Measurements from ENCODE around the gene ADGRF3. TPM values are rescaled to one million over a fixed set of nuclear protein-coding genes. Genes with fewer than 3 reads are reported as not detected.

The ADGRF3 gene, protein sequence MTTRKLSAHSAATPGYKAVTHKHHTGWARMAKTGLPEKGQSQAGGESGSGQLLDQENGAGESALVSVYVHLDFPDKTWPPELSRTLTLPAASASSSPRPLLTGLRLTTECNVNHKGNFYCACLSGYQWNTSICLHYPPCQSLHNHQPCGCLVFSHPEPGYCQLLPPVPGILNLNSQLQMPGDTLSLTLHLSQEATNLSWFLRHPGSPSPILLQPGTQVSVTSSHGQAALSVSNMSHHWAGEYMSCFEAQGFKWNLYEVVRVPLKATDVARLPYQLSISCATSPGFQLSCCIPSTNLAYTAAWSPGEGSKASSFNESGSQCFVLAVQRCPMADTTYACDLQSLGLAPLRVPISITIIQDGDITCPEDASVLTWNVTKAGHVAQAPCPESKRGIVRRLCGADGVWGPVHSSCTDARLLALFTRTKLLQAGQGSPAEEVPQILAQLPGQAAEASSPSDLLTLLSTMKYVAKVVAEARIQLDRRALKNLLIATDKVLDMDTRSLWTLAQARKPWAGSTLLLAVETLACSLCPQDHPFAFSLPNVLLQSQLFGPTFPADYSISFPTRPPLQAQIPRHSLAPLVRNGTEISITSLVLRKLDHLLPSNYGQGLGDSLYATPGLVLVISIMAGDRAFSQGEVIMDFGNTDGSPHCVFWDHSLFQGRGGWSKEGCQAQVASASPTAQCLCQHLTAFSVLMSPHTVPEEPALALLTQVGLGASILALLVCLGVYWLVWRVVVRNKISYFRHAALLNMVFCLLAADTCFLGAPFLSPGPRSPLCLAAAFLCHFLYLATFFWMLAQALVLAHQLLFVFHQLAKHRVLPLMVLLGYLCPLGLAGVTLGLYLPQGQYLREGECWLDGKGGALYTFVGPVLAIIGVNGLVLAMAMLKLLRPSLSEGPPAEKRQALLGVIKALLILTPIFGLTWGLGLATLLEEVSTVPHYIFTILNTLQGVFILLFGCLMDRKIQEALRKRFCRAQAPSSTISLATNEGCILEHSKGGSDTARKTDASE
- total RNA-seq, result under 1 TPM in 1 of 2 donors, not detected in 1; 0.13 TPM
- under 1 TPM in 1 of 2 donors, not detected in 1; 0.08 TPM for polyA plus RNA-seq
- long read RNA-seq, donor 1, partial matches to known transcripts, result 1 of 1 reads
- long read RNA-seq, donor 1, other reads (novel, unspliced or antisense), result 0 of 1 reads
- long read RNA-seq, donor 2, partial matches to known transcripts, result 0 of 2 reads
- long read RNA-seq, donor 2, other reads (novel, unspliced or antisense), result 2 of 2 reads

DNA sequence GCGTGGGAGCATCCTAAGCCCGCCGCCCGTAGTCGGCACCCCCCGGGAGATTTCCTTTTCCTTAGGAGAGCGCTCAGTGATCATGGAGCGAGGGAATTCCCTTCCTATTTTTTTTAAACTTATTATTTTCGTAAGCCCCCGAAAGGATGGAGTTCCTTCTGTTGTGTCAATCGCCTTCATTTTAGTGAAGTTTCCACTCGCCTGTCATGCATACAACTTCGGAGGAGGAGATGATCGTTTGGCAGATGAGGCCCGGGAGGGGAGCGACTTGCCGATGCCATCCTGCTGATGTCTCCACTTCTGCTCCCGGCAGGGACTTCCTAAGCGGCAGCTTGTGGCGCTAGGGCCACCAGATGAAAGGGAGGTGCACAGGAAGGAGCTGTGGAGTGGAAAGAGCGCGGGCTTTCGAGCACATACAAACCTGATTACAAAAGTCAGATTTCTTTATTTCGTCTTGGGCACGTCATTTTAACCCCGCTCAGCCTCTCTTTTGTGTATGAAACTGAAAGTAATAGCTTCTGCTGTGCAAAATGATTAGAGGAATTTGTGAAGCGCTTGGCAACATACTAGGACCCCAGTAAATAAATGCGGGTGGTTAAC, at the start of gene ADGRF3:
TSS of gene ADGRF3 (minus strand) at position 336 of the 600 bp plus-strand sequence. CDS start 555 bp downstream, outside the sequence.
- ATAC-seq (ENCODE audit: low FRiP score), result peak; percentile 64
- H3K9me3 ChIP-seq (ENCODE audit: control insufficient read depth, low read length), result no peaks in the 10 kb centered on the region
- peak within 1 kb of the TSS; percentile 79 to 81 for H3K4me3 ChIP-seq (ENCODE audit: low read length in 2 of 2)
- no peaks in the 10 kb centered on the region for H3K4me1 ChIP-seq (ENCODE audit: control insufficient read depth in 1 of 2, insufficient read depth in 2 of 2, low read length in 2 of 2)
- DNase-seq, result peak; percentile 73 to 84
- H3K27ac ChIP-seq (ENCODE audit: low read depth in 1 of 2, low read length in 2 of 2), result peak within 1 kb of the TSS; percentile 28 to 41
- WGBS, 2 donors, result 0 to 1% methylated on average over 28 of the region's 28 CpGs
- no peaks in the 10 kb centered on the region for H3K27me3 ChIP-seq (ENCODE audit: control insufficient read depth in 1 of 2, insufficient read depth in 2 of 2, low read length in 1 of 2)
- intact Hi-C loops (cut with DNase I), result no loop called here
- no peaks in the 10 kb centered on the region for H3K36me3 ChIP-seq (ENCODE audit: control insufficient read depth in 1 of 2, insufficient read depth in 2 of 2, low read length in 1 of 2)

DNA sequence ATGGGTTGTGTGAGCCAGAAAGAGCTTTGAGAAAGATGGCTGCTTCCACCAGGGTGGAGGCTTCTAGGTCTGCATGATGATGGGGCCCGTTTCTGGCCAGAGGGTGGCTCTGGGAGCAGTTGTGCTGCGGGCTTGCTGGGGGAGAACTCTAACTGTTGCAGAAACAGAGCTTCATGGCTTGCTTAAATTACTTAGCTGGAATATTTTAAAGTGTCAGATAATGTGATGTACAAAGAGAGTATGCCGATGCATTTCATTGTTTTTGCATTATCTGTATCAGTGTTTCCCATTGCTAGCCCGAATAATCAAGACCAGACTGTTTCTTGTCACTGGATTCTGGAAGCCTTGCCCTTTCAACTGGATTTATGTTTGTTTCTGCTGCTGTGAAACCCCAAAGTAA, 48.8 kb upstream of the ADGRF3 start:
- H3K9me3 ChIP-seq (ENCODE audit: control insufficient read depth, low read length), result no peaks in the 10 kb centered on the region
- no peak for DNase-seq
- WGBS, 2 donors, result 62 to 68% methylated on average over 4 of the region's 4 CpGs
- no peaks in the 10 kb centered on the region for H3K36me3 ChIP-seq (ENCODE audit: control insufficient read depth in 1 of 2, insufficient read depth in 2 of 2, low read length in 1 of 2)
- no peak overlapping the region for H3K4me3 ChIP-seq (ENCODE audit: low read length in 2 of 2)
- H3K27me3 ChIP-seq (ENCODE audit: control insufficient read depth in 1 of 2, insufficient read depth in 2 of 2, low read length in 1 of 2), result no peaks in the 10 kb centered on the region
- H3K4me1 ChIP-seq (ENCODE audit: control insufficient read depth in 1 of 2, insufficient read depth in 2 of 2, low read length in 2 of 2), result no peaks in the 10 kb centered on the region
- no peak overlapping the region for H3K27ac ChIP-seq (ENCODE audit: low read depth in 1 of 2, low read length in 2 of 2)
- no peak for ATAC-seq (ENCODE audit: low FRiP score)
- intact Hi-C loops (cut with DNase I), result no loop called here

DNA sequence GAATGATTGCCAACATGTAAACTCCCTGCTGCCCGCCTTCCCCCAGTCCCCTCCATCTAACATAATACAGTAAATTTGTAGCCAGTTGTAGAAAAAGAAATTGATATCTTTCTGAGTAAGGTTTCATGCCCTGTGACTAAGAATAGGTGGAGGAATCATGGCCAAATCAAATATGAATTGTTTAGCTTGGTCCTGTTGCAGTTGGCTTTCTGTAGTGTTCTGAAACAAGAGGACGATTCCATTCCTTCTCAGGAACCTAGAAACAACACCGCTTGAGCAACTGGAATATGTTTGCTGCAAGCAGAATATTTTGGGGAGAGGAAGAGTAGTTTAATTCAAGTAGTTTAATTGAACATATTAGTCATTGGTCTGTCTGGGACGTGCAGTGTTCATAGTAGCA, 48.1 kb upstream of the ADGRF3 start:
- DNase-seq (no peak), ATAC-seq (ENCODE audit: low FRiP score) (no peak)
- 5% methylated on average over 4 of the region's 4 CpGs for WGBS, 2 donors
- no peak overlapping the region for H3K27ac ChIP-seq (ENCODE audit: low read depth in 1 of 2, low read length in 2 of 2)
- no peak overlapping the region for H3K4me3 ChIP-seq (ENCODE audit: low read length in 2 of 2)
- H3K9me3 ChIP-seq (ENCODE audit: control insufficient read depth, low read length), result no peaks in the 10 kb centered on the region
- no peaks in the 10 kb centered on the region for H3K4me1 ChIP-seq (ENCODE audit: control insufficient read depth in 1 of 2, insufficient read depth in 2 of 2, low read length in 2 of 2)
- H3K27me3 ChIP-seq (ENCODE audit: control insufficient read depth in 1 of 2, insufficient read depth in 2 of 2, low read length in 1 of 2), result no peaks in the 10 kb centered on the region
- intact Hi-C loops (cut with DNase I), result no loop called here
- H3K36me3 ChIP-seq (ENCODE audit: control insufficient read depth in 1 of 2, insufficient read depth in 2 of 2, low read length in 1 of 2), result no peaks in the 10 kb centered on the region

DNA sequence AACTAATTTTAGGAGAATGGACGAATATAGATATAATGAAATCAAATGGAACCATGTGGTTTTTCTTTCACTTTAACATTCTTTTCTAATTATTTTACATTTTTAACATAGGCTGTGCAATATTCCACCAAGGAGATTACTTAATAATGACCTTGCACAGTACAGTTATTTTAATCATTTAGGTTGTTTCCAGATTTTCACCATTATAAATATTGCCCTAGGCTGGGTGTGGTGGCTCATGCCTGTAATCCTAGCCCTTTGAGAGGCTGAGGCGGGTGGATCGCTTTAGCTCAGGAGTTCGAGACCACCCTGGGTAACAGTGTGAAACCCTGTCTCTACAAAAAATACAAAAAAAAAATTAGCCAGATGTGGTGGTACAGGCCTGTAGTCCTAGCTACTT, 40.6 kb upstream of the ADGRF3 start:
- no peaks in the 10 kb centered on the region for H3K27me3 ChIP-seq (ENCODE audit: control insufficient read depth in 1 of 2, insufficient read depth in 2 of 2, low read length in 1 of 2)
- H3K36me3 ChIP-seq (ENCODE audit: control insufficient read depth in 1 of 2, insufficient read depth in 2 of 2, low read length in 1 of 2), result no peaks in the 10 kb centered on the region
- H3K27ac ChIP-seq (ENCODE audit: low read depth in 1 of 2, low read length in 2 of 2), result no peak overlapping the region
- no peak overlapping the region for H3K4me3 ChIP-seq (ENCODE audit: low read length in 2 of 2)
- no peaks in the 10 kb centered on the region for H3K9me3 ChIP-seq (ENCODE audit: control insufficient read depth, low read length)
- DNase-seq (no peak), ATAC-seq (ENCODE audit: low FRiP score) (no peak)
- intact Hi-C loops (cut with DNase I), result no loop called here
- H3K4me1 ChIP-seq (ENCODE audit: control insufficient read depth in 1 of 2, insufficient read depth in 2 of 2, low read length in 2 of 2), result no peaks in the 10 kb centered on the region
- 95 to 98% methylated on average over 4 of the region's 4 CpGs for WGBS, 2 donors

DNA sequence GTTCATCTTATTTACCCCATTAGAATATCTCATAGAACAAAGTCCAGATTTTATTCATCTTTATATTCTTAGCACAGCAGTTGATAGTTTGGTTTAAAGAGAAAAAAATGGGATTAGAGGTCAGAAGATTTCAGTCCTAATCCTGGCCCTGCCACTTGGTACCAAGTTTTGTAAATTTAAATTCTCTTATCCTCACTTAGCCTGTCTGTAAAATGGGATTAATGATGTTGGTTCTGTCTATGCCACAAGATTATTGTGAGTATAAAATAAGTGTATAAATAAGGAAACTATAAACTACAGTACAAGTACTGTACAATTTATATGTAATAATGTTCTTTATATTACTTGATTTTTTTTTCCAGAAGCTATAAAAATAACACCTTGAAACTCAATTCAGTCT, 38.0 kb upstream of the ADGRF3 start:
- intact Hi-C loops (cut with DNase I), result no loop called here
- H3K4me1 ChIP-seq (ENCODE audit: control insufficient read depth in 1 of 2, insufficient read depth in 2 of 2, low read length in 2 of 2), result no peaks in the 10 kb centered on the region
- H3K9me3 ChIP-seq (ENCODE audit: control insufficient read depth, low read length), result no peaks in the 10 kb centered on the region
- DNase-seq (no peak), ATAC-seq (ENCODE audit: low FRiP score) (no peak)
- no peak overlapping the region for H3K27ac ChIP-seq (ENCODE audit: low read depth in 1 of 2, low read length in 2 of 2)
- H3K36me3 ChIP-seq (ENCODE audit: control insufficient read depth in 1 of 2, insufficient read depth in 2 of 2, low read length in 1 of 2), result no peaks in the 10 kb centered on the region
- H3K4me3 ChIP-seq (ENCODE audit: low read length in 2 of 2), result no peak overlapping the region
- no peaks in the 10 kb centered on the region for H3K27me3 ChIP-seq (ENCODE audit: control insufficient read depth in 1 of 2, insufficient read depth in 2 of 2, low read length in 1 of 2)

DNA sequence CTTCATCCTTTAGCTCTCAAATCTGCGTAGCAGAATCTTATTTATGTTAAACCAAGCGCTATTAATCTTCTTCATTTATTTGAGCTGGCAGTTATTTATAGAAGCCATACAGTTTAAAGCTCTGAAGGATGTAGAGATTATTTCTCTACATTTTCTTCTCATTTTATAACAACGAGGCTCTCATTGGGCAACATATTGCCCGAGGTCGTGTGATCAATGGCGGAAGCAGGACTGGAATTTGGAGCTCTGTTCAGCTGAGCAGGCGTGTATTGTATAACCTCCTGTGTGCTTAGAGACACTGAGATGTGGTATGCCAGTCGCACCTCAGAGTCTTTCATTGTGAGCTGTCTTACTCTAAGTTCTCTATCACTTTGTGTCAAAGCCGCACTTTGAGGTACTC, 37.6 kb upstream of the ADGRF3 start:
- Histone ChIP-seq H3K9me3 (ENCODE audit: control insufficient read depth, low read length) (no peaks in the 10 kb centered on the region), H3K27ac (ENCODE audit: low read depth in 1 of 2, low read length in 2 of 2) (no peak overlapping the region), H3K36me3 (ENCODE audit: control insufficient read depth in 1 of 2, insufficient read depth in 2 of 2, low read length in 1 of 2) (no peaks in the 10 kb centered on the region), H3K4me3 (ENCODE audit: low read length in 2 of 2) (no peak overlapping the region), H3K4me1 (ENCODE audit: control insufficient read depth in 1 of 2, insufficient read depth in 2 of 2, low read length in 2 of 2) (no peaks in the 10 kb centered on the region), H3K27me3 (ENCODE audit: control insufficient read depth in 1 of 2, insufficient read depth in 2 of 2, low read length in 1 of 2) (no peaks in the 10 kb centered on the region)
- ATAC-seq (ENCODE audit: low FRiP score) (no peak), DNase-seq (no peak)
- WGBS, 2 donors, result 74 to 77% methylated on average over 9 of the region's 9 CpGs
- intact Hi-C loops (cut with DNase I), result no loop called here

DNA sequence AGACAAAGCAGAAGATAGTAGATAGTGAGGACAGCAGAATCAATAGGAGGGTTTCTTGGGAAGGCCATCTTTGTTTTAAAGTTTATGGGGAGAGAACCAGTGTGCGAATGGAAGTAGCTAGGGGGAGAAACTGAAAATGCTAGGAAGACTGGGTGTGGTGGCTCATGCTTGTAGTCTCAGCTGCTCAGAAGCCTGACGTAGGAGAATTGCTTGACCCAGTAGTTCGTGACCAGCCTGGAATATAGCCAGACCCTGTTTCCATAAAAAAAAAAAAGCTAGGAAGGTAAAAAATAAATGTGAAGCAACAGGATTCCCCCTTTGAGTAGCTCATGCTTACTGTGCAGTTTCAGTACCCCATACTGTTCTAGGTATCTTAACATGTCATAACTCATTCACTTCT, 36.0 kb upstream of the ADGRF3 start:
- no peaks in the 10 kb centered on the region for H3K4me1 ChIP-seq (ENCODE audit: control insufficient read depth in 1 of 2, insufficient read depth in 2 of 2, low read length in 2 of 2)
- no peaks in the 10 kb centered on the region for H3K9me3 ChIP-seq (ENCODE audit: control insufficient read depth, low read length)
- no peaks in the 10 kb centered on the region for H3K27me3 ChIP-seq (ENCODE audit: control insufficient read depth in 1 of 2, insufficient read depth in 2 of 2, low read length in 1 of 2)
- 92 to 98% methylated on average over 3 of the region's 3 CpGs for WGBS, 2 donors
- intact Hi-C loops (cut with DNase I), result no loop called here
- H3K36me3 ChIP-seq (ENCODE audit: control insufficient read depth in 1 of 2, insufficient read depth in 2 of 2, low read length in 1 of 2), result no peaks in the 10 kb centered on the region
- H3K4me3 ChIP-seq (ENCODE audit: low read length in 2 of 2), result no peak overlapping the region
- no peak overlapping the region for H3K27ac ChIP-seq (ENCODE audit: low read depth in 1 of 2, low read length in 2 of 2)
- ATAC-seq (ENCODE audit: low FRiP score), result no peak
- DNase-seq, result no peak

DNA sequence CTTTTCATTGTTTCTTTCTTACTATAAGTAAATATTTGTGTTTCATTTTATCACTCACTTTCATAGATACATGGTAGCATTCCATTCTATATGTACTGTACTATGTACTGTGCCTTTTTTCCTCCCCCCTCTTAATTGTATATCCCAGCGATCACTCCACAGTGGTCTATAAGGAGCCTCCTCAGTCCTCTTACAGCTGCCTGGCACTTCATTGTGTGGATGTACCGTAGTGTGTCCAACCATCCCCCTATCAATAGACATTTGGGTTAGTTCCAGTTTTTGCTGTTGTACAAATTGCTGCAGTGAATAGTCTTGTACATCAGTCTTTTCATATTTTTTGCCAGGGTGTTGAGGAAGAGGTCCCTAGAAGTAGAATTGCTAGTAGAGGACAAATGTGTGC, 33.7 kb upstream of the ADGRF3 start:
- no peaks in the 10 kb centered on the region for H3K36me3 ChIP-seq (ENCODE audit: control insufficient read depth in 1 of 2, insufficient read depth in 2 of 2, low read length in 1 of 2)

More for the DNA sequence above, 33.7 kb upstream of the ADGRF3 start:
- intact Hi-C loops (cut with DNase I), result no loop called here
- WGBS, 2 donors, result 93 to 99% methylated on average over 2 of the region's 2 CpGs
- no peaks in the 10 kb centered on the region for H3K4me1 ChIP-seq (ENCODE audit: control insufficient read depth in 1 of 2, insufficient read depth in 2 of 2, low read length in 2 of 2)
- H3K27me3 ChIP-seq (ENCODE audit: control insufficient read depth in 1 of 2, insufficient read depth in 2 of 2, low read length in 1 of 2), result no peaks in the 10 kb centered on the region
- no peak for ATAC-seq (ENCODE audit: low FRiP score)
- no peak overlapping the region for H3K4me3 ChIP-seq (ENCODE audit: low read length in 2 of 2)
- H3K27ac ChIP-seq (ENCODE audit: low read depth in 1 of 2, low read length in 2 of 2), result no peak overlapping the region
- DNase-seq, result no peak
- H3K9me3 ChIP-seq (ENCODE audit: control insufficient read depth, low read length), result no peaks in the 10 kb centered on the region

Data from aorta (tissue), 5 donors.